Stimulated activated naive CD8-positive, alpha-beta T cell treated with anti-CD3 and anti-CD28 coated beads, Interleukin-15, amount 100 ng/mL, for 72 hours (primary cell): ENCODE measurements around the gene CENPP.
A peak's percentile ranks its signal among the peaks of the same experiment; 100 is the strongest.

Experiments
- ATAC-seq: fragments of 150-1000 bp; cut with Tn5 transposase; 2 replicates; pipeline ENCODE4 v1.10.0; 2021; ENCODE audit warnings: mild to moderate bottlenecking, moderate library complexity
- DNase-seq, 2 donors: peaks; one replicate each; pipeline ENCODE4 v3.0.0; 2021 to 2022
- H3K27ac Mint-ChIP-seq, 2 donors: one replicate each; pipeline ENCODE4 v1.8.0; 2022; ENCODE audit warnings: mild to moderate bottlenecking in 2 of 2, mixed read lengths in 2 of 2, moderate library complexity in 2 of 2
- H3K27me3 Mint-ChIP-seq: one replicate; pipeline ENCODE4 v1.8.0; 2022; ENCODE audit warnings: mixed read lengths
- H3K4me1 Mint-ChIP-seq: one replicate; pipeline ENCODE4 v1.8.0; 2022; ENCODE audit warnings: mild to moderate bottlenecking, mixed read lengths
- H3K4me3 Mint-ChIP-seq, 2 donors: one replicate each; pipeline ENCODE4 v1.8.0; 2022; ENCODE audit warnings: mild to moderate bottlenecking in 2 of 2, mixed read lengths in 2 of 2, moderate library complexity in 1 of 2
- H3K9me3 Mint-ChIP-seq, 2 donors: one replicate each; pipeline ENCODE4 v1.8.0; 2022; ENCODE audit warnings: mixed read lengths in 2 of 2

CENPP gene

DNA sequence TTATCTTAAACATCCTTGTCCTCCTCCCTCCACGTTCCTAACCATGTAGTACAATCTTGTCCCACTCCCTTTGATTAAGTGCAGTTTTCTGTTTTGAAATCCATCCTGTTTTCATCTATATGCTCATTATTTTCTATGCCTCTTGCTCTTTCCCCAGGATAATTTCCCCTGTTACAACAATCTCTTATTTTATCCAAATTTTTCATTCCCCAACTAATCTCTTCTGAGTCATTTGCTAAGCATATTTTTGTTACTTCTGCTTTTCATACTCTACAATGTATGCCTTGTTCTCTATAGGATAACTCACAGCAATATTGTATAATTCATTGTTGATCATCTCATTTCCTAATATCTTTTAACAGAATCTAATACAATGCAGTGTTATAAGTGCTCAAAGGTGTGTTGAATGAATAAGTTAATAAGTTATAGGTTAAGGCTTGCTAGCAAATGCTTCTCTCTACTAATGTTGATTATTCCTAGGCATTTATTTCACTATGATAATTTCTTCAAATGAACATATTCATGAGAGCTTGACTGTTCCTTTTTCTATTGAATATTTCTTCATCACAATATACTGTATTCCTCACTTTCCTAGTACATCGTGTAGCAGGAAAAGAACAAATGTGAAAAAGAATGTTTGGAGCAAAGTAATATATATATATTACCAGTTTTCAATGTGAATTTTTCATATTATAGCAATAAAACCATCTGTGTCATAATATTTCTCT, 97.0 kb downstream of the CENPP start:
- DNase-seq (no peak), ATAC-seq (no peak)
- Mint-ChIP-seq H3K4me1 (no peaks in the 10 kb centered on the region), H3K27ac (peak overlapping the region in 1 of 2 donors; percentile 3), H3K27me3 (no peaks in the 10 kb centered on the region), H3K4me3 (no peak overlapping the region), H3K9me3 (no peaks in the 10 kb centered on the region)

DNA sequence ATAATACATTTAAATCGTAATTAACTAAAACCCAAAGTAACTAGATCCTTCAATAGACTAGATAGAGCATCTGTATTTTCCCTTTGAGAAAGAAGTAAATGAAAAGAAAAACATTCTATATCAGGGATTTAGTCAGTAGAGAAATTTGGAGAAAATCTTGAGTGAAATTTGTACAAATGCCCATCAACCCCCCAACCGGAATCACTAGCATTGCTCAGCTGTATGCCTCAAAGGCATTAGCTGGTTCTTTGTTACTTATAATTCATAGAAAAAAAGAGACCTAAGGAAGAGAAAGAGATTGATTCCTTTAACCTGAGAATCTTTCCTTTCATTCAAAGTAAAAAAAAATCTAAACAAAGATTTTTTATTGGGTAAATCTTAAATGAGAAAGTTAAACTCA, 97.9 kb downstream of the CENPP start:
- H3K4me1 Mint-ChIP-seq: no peaks in the 10 kb centered on the region
- no peaks in the 10 kb centered on the region for H3K9me3 Mint-ChIP-seq

DNA sequence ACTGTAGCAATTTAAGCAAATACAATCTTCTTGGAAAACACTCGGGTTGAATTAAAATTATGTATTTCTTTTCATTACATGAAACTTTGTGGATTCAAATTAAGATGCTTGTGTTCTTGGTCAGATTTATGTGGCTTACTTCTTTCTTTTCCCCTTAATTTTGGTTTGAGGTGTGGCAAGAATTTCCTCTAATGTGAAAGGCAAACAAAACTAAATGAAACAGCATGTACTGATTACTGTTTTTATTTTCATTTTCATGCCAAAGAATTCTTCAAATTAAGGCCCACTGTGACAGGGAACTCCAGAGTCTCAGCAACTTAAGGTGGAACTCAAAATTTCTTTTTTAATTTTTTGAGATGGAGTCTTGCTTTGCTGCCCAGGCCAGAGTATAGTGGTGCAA, 98.6 kb downstream of the CENPP start, which contains the start of gene OMD:
OMD (minus strand) TSS at position 132 of the 400 bp plus-strand sequence. CDS start 6,913 bp downstream, outside the sequence.
- Mint-ChIP-seq H3K9me3 (no peaks in the 10 kb centered on the region), H3K4me3 (no peak within 1 kb of the TSS), H3K27ac (no peak within 1 kb of the TSS), H3K4me1 (no peaks in the 10 kb centered on the region), H3K27me3 (no peaks in the 10 kb centered on the region)
- no peak for DNase-seq
- no peak for ATAC-seq

More for the DNA sequence above, 97.9 kb downstream of the CENPP start:
- ATAC-seq: no peak
- Mint-ChIP-seq H3K4me3 (no peak overlapping the region), H3K27me3 (no peaks in the 10 kb centered on the region), H3K27ac (no peak overlapping the region)
- no peak for DNase-seq

DNA sequence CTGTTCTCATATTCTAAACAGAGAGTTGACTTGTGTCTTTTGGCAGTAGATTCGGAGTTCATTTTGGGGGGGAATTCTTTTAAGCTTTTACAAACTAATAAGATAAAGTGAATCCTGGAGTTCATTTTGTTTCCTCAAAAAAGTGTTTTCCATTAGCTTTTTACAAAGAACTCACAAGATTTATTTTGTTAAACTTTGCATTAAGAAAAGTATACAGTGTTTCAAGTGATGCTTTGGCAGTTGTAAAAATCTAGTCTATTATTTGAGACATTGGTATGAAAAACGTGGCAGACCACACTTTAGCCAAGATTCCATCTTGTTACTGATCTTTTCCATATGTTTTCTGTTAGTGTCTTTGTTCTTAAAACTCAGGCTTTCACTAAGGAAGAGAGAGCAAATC, 99.7 kb downstream of the CENPP start:
- no peaks in the 10 kb centered on the region for H3K27me3 Mint-ChIP-seq
- no peaks in the 10 kb centered on the region for H3K9me3 Mint-ChIP-seq
- DNase-seq (no peak), ATAC-seq (no peak)
- H3K4me3 Mint-ChIP-seq: no peak overlapping the region
- H3K27ac Mint-ChIP-seq: no peak overlapping the region
- no peaks in the 10 kb centered on the region for H3K4me1 Mint-ChIP-seq

DNA sequence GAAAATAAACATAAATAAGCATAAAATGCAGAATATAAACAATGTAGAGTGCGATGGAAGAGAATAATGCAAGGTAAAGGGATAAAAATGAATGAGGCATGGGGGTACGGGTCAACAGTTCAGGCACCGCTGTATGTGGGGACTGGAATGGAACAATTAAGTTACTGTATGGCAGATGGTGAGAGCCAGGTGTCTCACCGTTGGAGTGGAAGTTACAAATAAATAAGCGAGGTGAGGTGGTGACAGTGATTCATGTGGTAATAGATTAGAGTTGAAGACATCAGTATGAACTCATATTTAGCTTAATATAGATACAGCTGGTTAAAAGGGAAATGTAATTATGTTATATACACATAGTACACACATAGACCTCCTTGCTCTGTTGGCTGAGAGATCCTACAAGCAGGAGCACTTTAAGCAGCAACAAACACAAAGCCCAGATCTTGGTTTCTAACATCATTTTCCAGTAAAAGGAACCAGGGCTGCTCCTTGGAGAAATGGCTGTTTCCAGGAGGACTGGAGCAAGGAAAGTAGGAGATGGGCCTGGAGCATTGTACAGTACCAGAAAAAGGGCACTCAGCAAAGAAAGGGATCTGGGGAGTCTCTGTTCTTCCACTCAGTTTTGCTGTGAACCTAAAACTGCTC, 100.9 kb downstream of the CENPP start:
- ATAC-seq: no peak
- H3K4me3 Mint-ChIP-seq: no peak overlapping the region
- no peaks in the 10 kb centered on the region for H3K9me3 Mint-ChIP-seq
- no peaks in the 10 kb centered on the region for H3K4me1 Mint-ChIP-seq
- H3K27ac Mint-ChIP-seq: peak overlapping the region in 1 of 2 donors; percentile 59
- no peaks in the 10 kb centered on the region for H3K27me3 Mint-ChIP-seq
- DNase-seq: no peak

DNA sequence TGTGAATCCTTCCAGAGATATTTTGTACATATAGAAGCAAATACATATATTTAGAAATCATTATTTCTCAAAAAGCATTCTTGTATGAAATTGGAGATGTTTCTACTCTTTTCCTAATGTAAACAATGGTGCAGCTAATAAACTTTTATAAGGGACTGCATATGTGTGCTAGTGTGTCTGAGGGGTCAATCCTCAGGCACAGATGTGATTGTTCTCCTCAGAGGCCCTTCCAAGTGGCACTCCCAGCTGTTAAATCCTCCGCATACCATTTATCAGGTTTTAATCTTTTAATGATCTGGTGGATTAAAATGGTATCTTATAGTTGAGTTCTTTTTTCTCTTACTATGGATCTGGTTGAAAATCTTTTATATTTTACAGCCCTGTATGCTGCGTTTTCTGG, 104.1 kb downstream of the CENPP start:
- no peak for ATAC-seq
- H3K27ac Mint-ChIP-seq: no peak overlapping the region
- no peak for DNase-seq
- H3K27me3 Mint-ChIP-seq: no peaks in the 10 kb centered on the region
- no peaks in the 10 kb centered on the region for H3K9me3 Mint-ChIP-seq
- no peak overlapping the region for H3K4me3 Mint-ChIP-seq
- no peaks in the 10 kb centered on the region for H3K4me1 Mint-ChIP-seq

DNA sequence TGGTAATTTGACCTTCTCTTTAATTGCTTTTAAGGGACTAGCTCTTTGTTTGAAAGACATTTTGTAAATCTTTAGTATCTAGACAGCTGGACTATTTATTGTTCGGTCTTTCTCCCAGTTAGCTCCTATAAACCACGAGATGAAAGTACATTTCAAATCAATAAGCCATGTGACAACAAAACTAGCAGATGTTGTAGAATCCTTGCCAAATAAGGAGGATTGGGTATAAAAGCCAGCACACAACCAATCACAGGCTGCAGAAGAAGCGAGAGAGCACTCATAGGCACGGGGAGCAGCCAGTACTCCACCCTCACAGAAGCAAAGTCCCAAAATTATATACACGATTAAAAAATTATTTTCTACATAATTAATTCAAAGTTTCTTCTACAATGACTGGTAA, 106.6 kb downstream of the CENPP start:
- Mint-ChIP-seq H3K4me1 (no peaks in the 10 kb centered on the region), H3K27me3 (no peaks in the 10 kb centered on the region), H3K4me3 (no peak overlapping the region), H3K9me3 (no peaks in the 10 kb centered on the region), H3K27ac (no peak overlapping the region)
- DNase-seq: no peak
- ATAC-seq: no peak

DNA sequence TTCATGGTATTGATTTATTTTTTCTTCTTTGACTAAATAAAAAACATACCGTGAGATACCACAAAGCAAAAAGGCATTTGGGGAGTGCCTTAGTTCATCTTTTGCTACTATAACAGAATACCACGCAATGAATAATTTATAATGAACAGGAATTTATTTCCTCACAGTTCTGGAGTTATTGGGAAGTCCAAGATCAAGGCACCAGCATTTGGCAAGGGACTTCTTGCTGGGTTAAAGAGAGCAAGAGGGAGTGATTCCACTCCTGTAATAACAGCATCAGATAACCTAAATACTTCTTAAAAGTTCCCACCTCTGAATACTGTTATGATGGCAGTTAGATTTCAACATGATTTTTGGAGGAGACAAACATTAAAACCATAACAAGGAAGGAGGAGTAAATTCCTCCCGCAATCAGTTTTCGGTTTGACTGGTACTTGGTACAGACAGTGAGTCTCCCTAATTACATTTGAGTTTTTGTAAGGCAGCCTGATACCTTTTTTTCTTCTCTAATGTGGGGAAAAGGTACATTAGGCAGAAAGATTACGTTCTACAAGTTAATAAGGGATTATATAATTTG, 107.3 kb downstream of the CENPP start:
- no peak overlapping the region for H3K4me3 Mint-ChIP-seq
- DNase-seq: no peak
- no peaks in the 10 kb centered on the region for H3K4me1 Mint-ChIP-seq
- H3K27ac Mint-ChIP-seq: no peak overlapping the region
- ATAC-seq: no peak
- H3K27me3 Mint-ChIP-seq: no peaks in the 10 kb centered on the region
- H3K9me3 Mint-ChIP-seq: no peaks in the 10 kb centered on the region

DNA sequence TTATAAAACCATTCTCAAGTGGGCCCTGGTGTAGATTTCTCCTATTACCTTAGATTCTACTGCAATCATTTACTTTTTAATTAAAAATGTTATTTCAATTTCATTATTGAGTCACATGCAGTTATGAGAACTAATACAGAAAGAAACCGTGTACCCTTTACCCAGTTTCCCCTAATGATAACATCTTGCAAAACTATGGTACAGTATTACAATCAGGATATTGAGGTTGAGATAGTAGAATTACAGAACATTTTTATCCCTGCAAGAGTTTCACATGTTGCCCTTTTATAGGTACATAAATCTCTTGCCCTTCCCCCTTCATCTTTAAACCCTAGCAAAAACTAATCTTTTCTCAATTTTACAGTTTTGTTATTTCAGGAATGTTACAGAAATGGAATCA, 109.5 kb downstream of the CENPP start:
- Mint-ChIP-seq H3K27ac (no peak overlapping the region), H3K9me3 (no peaks in the 10 kb centered on the region), H3K4me3 (no peak overlapping the region), H3K4me1 (peaks cover 6% of the 10 kb centered on the region), H3K27me3 (no peaks in the 10 kb centered on the region)
- no peak for ATAC-seq
- DNase-seq: no peak

DNA sequence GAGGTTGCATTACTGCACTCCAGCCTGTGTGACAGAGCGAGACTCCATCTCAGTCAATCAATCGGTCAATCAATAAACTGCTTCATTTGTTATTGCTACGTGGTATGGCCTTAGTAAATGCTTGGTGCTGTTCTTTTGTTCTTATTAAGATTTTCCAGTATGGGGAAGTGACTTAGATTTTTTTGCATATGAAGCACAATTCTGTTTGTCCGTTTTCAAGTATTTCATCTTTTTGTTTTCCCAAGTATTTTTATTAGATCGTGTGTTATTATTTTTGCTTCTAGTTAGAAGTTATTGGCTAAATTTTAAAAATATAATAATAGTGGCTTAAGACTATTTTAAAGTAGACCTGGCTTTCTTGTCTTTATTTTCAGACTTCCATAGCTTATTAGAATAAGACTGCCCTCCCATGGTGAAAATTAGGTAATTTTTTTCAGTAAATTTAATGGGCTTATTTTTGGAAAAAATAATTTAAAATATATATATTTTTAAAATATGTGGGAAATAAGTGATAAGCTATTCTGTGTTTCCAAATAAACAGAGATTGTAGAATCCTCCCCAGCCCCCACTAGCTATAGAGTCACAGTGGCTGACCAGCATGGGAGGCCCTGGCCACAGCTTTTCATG, 113.3 kb downstream of the CENPP start:
- ATAC-seq (no peak), DNase-seq (no peak)
- Mint-ChIP-seq H3K4me3 (no peak overlapping the region), H3K27me3 (no peaks in the 10 kb centered on the region), H3K4me1 (peaks cover 18% of the 10 kb centered on the region), H3K9me3 (no peaks in the 10 kb centered on the region), H3K27ac (no peak overlapping the region)

DNA sequence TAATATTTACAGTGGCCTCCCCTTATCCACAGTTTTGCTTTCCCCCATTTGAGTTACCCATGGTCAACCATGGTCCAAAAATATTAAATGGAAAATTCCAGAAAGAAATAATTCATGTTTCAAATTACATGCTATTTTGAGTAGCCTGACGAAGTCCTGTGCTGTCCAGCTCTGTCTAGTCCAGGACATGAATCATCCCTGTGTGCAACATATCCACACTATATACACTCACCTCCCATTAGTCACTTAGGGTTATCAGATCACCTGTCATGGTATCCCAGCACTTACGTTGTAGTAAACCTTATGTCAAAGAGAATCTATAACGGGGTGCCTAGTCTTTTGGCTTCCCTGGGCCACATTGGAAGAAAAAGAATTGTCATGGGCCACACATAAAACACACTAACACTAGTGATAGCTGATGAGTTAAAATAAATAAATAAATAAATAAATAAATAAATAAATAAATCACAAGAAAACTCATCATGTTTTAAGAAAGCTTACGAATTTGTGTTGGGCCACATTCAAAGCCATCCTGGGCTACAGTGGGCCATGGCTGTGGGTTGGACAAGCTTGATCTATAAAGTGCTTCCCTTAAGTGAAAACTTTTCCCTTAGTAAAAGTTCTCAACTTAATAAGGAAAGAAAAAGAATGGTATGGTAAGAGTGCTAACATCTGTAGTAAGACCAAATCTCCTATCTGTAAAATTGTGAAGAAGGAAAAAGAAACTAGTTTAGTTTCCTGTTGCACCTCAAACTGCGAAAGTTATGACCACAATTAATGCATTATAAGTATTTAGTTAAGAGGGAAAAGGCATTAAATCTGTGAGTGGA, 114.4 kb downstream of the CENPP start:
- ATAC-seq: no peak
- H3K4me3 Mint-ChIP-seq: peak overlapping the region; percentile 37 to 43
- H3K27me3 Mint-ChIP-seq: no peaks in the 10 kb centered on the region
- no peak overlapping the region for H3K27ac Mint-ChIP-seq
- no peak for DNase-seq
- peaks cover 18% of the 10 kb centered on the region for H3K4me1 Mint-ChIP-seq
- H3K9me3 Mint-ChIP-seq: no peaks in the 10 kb centered on the region

DNA sequence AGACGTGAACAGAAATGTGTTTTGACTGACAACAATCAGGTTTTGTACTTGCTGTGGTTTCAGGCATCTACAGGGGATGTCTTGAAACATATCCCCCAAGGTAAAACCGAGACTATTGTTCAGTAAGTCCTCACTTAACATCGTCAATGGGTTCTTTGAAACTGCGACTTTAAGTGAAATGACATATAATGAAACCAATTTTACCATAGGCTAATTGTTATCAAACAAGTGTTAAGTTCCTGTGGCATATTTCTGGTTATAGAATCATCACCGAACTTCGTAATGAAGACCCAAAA, 114.9 kb downstream of the CENPP start:
- H3K9me3 Mint-ChIP-seq: no peaks in the 10 kb centered on the region
- peak in 1 of 2 donors; percentile 25 for DNase-seq
- peak; percentile 99 for ATAC-seq
- no peak overlapping the region for H3K27ac Mint-ChIP-seq
- H3K27me3 Mint-ChIP-seq: no peaks in the 10 kb centered on the region
- H3K4me1 Mint-ChIP-seq: peaks cover 18% of the 10 kb centered on the region
- H3K4me3 Mint-ChIP-seq: peak overlapping the region in 1 of 2 donors; percentile 37

DNA sequence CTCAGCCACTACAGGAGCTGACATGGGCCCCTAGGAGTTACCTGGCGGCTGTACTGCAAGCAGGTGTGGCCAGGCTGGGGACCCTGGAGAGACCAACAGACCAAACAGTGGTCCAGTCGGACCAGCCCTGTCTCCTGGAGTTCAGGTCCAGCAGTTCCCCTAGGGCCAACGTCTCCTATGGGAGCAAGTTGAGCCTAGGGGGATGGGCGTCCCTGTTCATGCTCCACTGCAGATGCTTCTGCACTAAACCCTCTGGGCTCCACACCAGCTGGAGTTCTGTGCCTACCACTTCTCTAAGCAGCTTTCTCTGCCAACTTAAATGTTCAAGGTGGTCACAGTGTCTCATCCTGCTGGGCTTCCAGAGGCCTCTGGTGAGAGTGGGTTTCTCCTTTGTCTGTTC, 119.1 kb downstream of the CENPP start:
- ATAC-seq (no peak), DNase-seq (no peak)
- H3K27me3 Mint-ChIP-seq: no peaks in the 10 kb centered on the region
- no peak overlapping the region for H3K27ac Mint-ChIP-seq
- no peaks in the 10 kb centered on the region for H3K9me3 Mint-ChIP-seq
- H3K4me1 Mint-ChIP-seq: peaks cover 15% of the 10 kb centered on the region
- no peak overlapping the region for H3K4me3 Mint-ChIP-seq

DNA sequence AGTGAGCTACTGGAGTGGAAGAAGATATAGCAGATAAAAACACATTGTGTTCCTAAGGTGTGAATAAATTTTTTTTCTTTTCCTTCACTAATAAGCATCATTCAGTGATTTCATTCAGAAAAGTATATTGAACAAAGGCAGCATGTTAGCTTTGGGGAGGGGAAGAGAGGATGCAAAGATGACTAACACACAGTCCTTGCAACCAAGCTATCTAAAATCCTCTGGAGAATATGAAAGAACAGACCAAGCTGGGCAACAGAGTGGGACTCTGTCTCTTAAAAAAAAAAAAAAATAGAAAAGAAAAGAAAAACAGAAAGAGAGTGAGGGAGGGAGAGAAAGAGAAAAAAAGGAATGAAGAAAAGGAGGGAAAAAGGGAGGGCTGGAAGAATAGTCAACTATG, 120.8 kb downstream of the CENPP start:
- H3K4me1 Mint-ChIP-seq: no peaks in the 10 kb centered on the region
- H3K9me3 Mint-ChIP-seq: no peaks in the 10 kb centered on the region
- no peak overlapping the region for H3K27ac Mint-ChIP-seq
- no peak for ATAC-seq
- no peaks in the 10 kb centered on the region for H3K27me3 Mint-ChIP-seq
- no peak for DNase-seq
- no peak overlapping the region for H3K4me3 Mint-ChIP-seq

DNA sequence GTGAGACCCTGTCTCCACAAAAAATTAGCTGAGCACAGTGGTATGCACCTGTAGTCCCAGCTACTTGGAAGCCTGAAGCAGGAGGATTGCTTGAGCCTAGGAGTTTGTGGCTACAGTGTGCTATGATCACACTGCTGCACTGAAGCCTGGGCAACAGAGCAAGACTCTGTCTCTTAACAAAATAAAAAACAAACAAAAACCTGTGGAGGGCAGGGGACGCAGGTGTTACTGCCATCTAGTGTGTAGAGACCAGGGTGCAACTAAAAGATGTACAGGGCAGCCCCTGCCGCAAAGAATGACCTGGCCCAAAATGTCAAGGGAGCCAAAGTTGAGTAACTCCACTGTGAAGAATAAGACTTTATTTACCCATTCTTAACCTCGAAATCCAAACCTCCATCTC, 129.5 kb downstream of the CENPP start:
- ATAC-seq: no peak
- H3K27me3 Mint-ChIP-seq: peaks cover 5% of the 10 kb centered on the region
- H3K27ac Mint-ChIP-seq: no peak overlapping the region
- DNase-seq: no peak
- no peak overlapping the region for H3K4me3 Mint-ChIP-seq
- no peaks in the 10 kb centered on the region for H3K9me3 Mint-ChIP-seq
- H3K4me1 Mint-ChIP-seq: no peaks in the 10 kb centered on the region
